AG04449 (cell line): Measurements from ENCODE around the gene CTDSPL.

Source experiments
- CTCF ChIA-PET: fragments of 350-600 bp; formaldehyde crosslinking; extraction: SDS; loops from one replicate; lab custom pipeline; 2021; ENCODE audit warnings: antibody characterized with exemption; lab: Yijun Ruan, JAX
- POLR2A ChIA-PET: fragments of 400-600, 350-600 bp; formaldehyde crosslinking; extraction: SDS; loops from one replicate; lab custom pipeline; 2020; ENCODE audit warnings: antibody characterized with exemption, inconsistent platforms; lab: Yijun Ruan, JAX
- DNase-seq: peaks from one replicate; pipeline ENCODE4 v3.0.0-alpha.2; 2010; ENCODE audit warnings: low read depth, low spot score
- H3K4me3 ChIP-seq: 2 replicates; pipeline ENCODE4 v1.5.1; 2011; ENCODE audit warnings: low read depth, mild to moderate bottlenecking, control low read depth, low read length
- TF ChIP-seq, protein P1 (sequence below): IDR thresholded peaks from one replicate; pipeline ENCODE4 v1.5.1; 2011; ENCODE audit warnings: mild to moderate bottlenecking, moderate library complexity, low read length, control low read depth, inconsistent platforms; ENCODE audit not compliant: insufficient read depth; ENCODE audit errors: missing control alignments

The CTDSPL gene

DNA sequence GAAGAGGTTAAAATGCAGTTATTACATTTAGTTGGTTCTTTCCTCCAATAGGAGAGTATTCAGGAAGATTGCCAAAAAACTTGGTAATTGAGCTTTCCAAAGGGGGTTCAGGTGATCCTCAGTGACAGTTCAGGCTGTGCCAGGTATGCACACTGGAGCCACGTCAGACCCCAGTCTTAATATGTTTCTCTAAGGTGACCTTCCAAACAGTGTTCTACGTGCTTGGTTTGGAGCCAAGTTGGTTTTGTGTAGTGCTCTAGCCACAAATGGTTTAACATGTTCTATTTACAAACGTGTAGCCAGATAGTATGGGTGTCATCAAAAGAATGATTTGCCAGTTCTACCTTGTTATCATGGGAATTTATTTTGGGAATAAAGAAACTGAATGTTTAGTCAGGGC is 21.0 kb downstream of the CTDSPL start:
- no peak overlapping the region for H3K4me3 ChIP-seq
- CTCF ChIA-PET = interaction anchor here (1.1 to 2.0 kb wide), 2 partner anchors 10 to 121 kb away, joined by 3 to 4 read pairs; no protein-coding TSS in a partner anchor
- no peak for DNase-seq
- POLR2A ChIA-PET = no interaction called here
- TF ChIP-seq, protein P1, sequence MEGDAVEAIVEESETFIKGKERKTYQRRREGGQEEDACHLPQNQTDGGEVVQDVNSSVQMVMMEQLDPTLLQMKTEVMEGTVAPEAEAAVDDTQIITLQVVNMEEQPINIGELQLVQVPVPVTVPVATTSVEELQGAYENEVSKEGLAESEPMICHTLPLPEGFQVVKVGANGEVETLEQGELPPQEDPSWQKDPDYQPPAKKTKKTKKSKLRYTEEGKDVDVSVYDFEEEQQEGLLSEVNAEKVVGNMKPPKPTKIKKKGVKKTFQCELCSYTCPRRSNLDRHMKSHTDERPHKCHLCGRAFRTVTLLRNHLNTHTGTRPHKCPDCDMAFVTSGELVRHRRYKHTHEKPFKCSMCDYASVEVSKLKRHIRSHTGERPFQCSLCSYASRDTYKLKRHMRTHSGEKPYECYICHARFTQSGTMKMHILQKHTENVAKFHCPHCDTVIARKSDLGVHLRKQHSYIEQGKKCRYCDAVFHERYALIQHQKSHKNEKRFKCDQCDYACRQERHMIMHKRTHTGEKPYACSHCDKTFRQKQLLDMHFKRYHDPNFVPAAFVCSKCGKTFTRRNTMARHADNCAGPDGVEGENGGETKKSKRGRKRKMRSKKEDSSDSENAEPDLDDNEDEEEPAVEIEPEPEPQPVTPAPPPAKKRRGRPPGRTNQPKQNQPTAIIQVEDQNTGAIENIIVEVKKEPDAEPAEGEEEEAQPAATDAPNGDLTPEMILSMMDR = no peak

- no peak overlapping the region for H3K4me3 ChIP-seq
- ChIA-PET POLR2A (no interaction called here), CTCF (no interaction called here)
- TF ChIP-seq, protein P1 = no peak
- DNase-seq = no peak
Observed at GRCh38 chr3:37885814-37886213, 24.1 kb downstream of the CTDSPL start.

DNA sequence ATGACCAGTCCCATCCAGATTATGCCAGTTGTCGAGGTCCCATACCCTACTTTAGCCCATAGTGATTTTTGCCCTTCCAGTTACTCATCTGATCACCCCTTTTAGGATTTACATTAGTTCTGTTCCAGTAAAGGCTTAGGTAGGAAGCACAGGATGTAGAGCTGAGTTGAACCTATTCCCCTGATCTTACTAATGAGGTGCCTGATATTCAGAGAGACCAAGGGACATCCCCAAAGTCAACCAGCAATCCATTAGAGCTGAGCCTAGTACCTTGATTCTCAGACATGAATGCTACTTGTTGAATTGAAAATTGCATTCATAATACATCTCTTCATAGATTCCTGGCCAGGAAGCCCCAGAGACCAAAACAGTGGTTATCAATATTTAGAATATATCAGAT is 24.7 kb downstream of the CTDSPL start:
- no peak for DNase-seq
- no peak overlapping the region for H3K4me3 ChIP-seq
- TF ChIP-seq, protein P1 = no peak
- ChIA-PET POLR2A (no interaction called here), CTCF (interaction anchor here (1.1 to 1.7 kb wide), 5 partner anchors 14 to 111 kb away, joined by 3 to 6 read pairs (median 4); no protein-coding TSS in a partner anchor)

DNA sequence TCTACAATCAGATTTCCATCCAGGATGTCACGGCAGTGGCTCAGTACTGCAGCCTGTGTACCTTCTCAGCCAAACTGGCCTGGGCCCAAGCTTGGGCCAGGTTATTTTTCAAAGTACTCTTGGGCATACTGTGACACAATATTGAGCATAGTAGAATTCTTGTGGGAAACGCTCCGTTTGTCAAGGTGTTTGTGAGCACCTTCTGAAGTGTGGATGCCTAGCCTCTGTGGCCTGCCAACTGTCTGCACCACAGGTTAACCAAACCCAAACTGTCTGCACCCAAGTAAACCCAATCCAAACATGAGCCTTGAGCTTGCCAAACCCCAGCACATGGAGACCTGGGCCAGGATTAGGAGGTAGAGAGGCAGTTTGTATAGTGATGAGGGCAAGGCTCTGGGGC is 25.4 kb downstream of the CTDSPL start:
- POLR2A ChIA-PET = no interaction called here
- DNase-seq = no peak
- TF ChIP-seq, protein P1 = no peak
- no peak overlapping the region for H3K4me3 ChIP-seq
- CTCF ChIA-PET = interaction anchor here (1.1 to 2.2 kb wide), 9 partner anchors 11 to 110 kb away, joined by 3 to 6 read pairs (median 4); no protein-coding TSS in a partner anchor

GRCh38 chr3:37887824-37888223 is 26.1 kb downstream of the CTDSPL start:
- DNase-seq = no peak
- TF ChIP-seq, protein P1 = no peak
- POLR2A ChIA-PET = no interaction called here
- no peak overlapping the region for H3K4me3 ChIP-seq
- CTCF ChIA-PET = interaction anchor here (1.1 to 2.2 kb wide), 7 partner anchors 10 to 36 kb away, joined by 3 to 6 read pairs (median 4); no protein-coding TSS in a partner anchor

DNA sequence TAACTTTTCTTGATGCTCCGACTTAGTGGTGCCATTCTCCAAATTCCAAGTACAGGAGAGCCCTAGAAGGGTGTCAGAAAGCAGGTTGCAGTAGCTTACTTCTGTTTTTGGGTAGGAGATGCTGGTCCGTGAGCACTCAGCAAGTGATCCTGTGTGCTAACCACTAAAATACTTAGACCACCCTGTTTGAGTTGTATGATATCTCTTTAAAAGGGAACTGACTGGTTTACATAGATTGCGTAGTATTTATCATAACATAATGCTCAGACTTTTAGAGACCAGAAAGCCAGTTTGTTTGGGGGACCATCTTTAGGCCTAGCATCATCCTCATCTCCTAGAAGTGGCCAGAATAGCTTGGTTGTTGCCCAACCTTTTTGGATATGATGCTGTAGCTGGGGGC is 26.7 kb downstream of the CTDSPL start:
- POLR2A ChIA-PET = no interaction called here
- TF ChIP-seq, protein P1 = no peak
- no peak for DNase-seq
- CTCF ChIA-PET = interaction anchor here (1.0 to 2.2 kb wide), 4 partner anchors 9 to 115 kb away, joined by 3 to 5 read pairs (median 3); no protein-coding TSS in a partner anchor
- H3K4me3 ChIP-seq = no peak overlapping the region
